Breast epithelium (tissue), 3 donors: ENCODE data around the gene RAX2.

Experiments
- POLR2A ChIP-seq: fragments of 450-650 bp; IDR thresholded peaks from one replicate; pipeline ENCODE4 v1.6.1; 2016; ENCODE audit warnings: antibody characterized with exemption, mild to moderate bottlenecking, moderate library complexity
- POLR2AphosphoS5 ChIP-seq, 3 donors: sonication (generic); formaldehyde crosslinking; IDR thresholded peaks; one replicate each; pipeline ENCODE4 v1.6.1; 2017; ENCODE audit warnings: antibody characterized with exemption in 3 of 3
- TF ChIP-seq, protein P1 (sequence below), 3 donors: fragments of 450-650 bp; IDR thresholded peaks; one replicate each; pipeline ENCODE4 v1.5.1; 2016 to 2017; ENCODE audit warnings: antibody characterized with exemption in 3 of 3, mild to moderate bottlenecking in 3 of 3, moderate library complexity in 3 of 3

DNA sequence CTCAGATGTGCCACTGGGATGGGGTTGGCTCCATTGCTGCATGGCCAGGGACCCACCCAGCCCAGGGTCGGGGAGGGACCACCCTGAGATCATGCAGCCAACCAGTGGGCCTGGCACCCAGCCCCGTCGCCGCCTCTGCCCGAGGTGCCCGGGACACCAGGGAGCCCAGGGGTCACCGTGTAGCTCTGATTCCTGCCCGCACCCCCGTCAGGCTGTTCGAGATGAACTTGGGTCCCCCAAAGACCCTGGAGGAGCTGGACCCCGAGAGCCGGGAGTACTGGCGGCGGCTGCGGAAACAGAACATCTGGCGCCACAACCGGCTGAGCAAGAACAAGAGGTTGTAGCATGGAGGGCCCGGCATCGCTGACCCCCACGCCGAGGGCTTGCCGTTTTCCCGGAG lies 5.0 kb downstream of the RAX2 start:
- no peak for TF ChIP-seq POLR2AphosphoS5 (IDR thresholded peaks at IDR 0.05)
- no peak for TF ChIP-seq POLR2A
- TF ChIP-seq, protein P1, sequence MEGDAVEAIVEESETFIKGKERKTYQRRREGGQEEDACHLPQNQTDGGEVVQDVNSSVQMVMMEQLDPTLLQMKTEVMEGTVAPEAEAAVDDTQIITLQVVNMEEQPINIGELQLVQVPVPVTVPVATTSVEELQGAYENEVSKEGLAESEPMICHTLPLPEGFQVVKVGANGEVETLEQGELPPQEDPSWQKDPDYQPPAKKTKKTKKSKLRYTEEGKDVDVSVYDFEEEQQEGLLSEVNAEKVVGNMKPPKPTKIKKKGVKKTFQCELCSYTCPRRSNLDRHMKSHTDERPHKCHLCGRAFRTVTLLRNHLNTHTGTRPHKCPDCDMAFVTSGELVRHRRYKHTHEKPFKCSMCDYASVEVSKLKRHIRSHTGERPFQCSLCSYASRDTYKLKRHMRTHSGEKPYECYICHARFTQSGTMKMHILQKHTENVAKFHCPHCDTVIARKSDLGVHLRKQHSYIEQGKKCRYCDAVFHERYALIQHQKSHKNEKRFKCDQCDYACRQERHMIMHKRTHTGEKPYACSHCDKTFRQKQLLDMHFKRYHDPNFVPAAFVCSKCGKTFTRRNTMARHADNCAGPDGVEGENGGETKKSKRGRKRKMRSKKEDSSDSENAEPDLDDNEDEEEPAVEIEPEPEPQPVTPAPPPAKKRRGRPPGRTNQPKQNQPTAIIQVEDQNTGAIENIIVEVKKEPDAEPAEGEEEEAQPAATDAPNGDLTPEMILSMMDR (IDR thresholded peaks at IDR 0.05), result no peak
